NCI-H2227 (cell line): ENCODE measurements around the gene LSMEM2.
"Not testable (repeated sequence)": the region's sequence is repeated elsewhere in the genome, so short reads cannot be mapped to it uniquely, and the experiment has no call there.

Source experiments
- DNase-seq: peaks from one replicate; lab custom pipeline; 2025; ENCODE audit not compliant: unreplicated experiment; lab: John Stamatoyannopoulos, UW

LSMEM2 gene

GRCh38 chr3:50276762-50277101, 2.2 kb upstream of the LSMEM2 start:
- DNase-seq = no peak

GRCh38 chr3:50278123-50278879, 586 bp upstream of the LSMEM2 start:
- DNase-seq = no peak

- no peak for DNase-seq
Measured at GRCh38 chr3:50279255-50280016, 549 bp downstream of the LSMEM2 start.

GRCh38 chr3:50284121-50284520, 5.2 kb downstream of the LSMEM2 start:
- not testable (repeated sequence) for DNase-seq

GRCh38 chr3:50286322-50287227, 7.7 kb downstream of the LSMEM2 start:
- DNase-seq = no peak

GRCh38 chr3:50287262-50287661, 8.4 kb downstream of the LSMEM2 start:
- DNase-seq = no peak

- DNase-seq = no peak
Measured at GRCh38 chr3:50288387-50289007, 9.6 kb downstream of the LSMEM2 start.

GRCh38 chr3:50289130-50289529, 10.2 kb downstream of the LSMEM2 start:
- no peak for DNase-seq

GRCh38 chr3:50290161-50290641, 11.3 kb downstream of the LSMEM2 start:
- no peak for DNase-seq

- peak; percentile 96 for DNase-seq
Measured at GRCh38 chr3:50292159-50293078, 13.5 kb downstream of the LSMEM2 start, which contains the start of gene IFRD2. Gene IFRD2 (minus strand): TSS chr3:50292429. CDS start chr3:50292274, 155 bp downstream.

GRCh38 chr3:50293079-50293801, 14.4 kb downstream of the LSMEM2 start:
- no peak for DNase-seq

GRCh38 chr3:50294089-50294488, 15.2 kb downstream of the LSMEM2 start:
- no peak for DNase-seq

GRCh38 chr3:50294492-50295403, 15.9 kb downstream of the LSMEM2 start:
- DNase-seq = no peak

GRCh38 chr3:50295553-50296431, 16.9 kb downstream of the LSMEM2 start:
- DNase-seq = no peak

GRCh38 chr3:50296721-50297383, 18.0 kb downstream of the LSMEM2 start:
- DNase-seq = no peak

- DNase-seq = no peak
Measured at GRCh38 chr3:50297384-50297775, 18.5 kb downstream of the LSMEM2 start.
